HG03097 (cell line): ENCODE measurements around the gene MPPE1.
"Not testable (repeated sequence)": the region's sequence is repeated elsewhere in the genome, so short reads cannot be mapped to it uniquely, and the experiment has no call there.

Experiments
- ATAC-seq: cut with Tn5 transposase; IDR thresholded peaks from one replicate; pipeline ENCODE4 v1.9.1; 2021; ENCODE audit not compliant: unreplicated experiment, low FRiP score

Gene MPPE1

DNA sequence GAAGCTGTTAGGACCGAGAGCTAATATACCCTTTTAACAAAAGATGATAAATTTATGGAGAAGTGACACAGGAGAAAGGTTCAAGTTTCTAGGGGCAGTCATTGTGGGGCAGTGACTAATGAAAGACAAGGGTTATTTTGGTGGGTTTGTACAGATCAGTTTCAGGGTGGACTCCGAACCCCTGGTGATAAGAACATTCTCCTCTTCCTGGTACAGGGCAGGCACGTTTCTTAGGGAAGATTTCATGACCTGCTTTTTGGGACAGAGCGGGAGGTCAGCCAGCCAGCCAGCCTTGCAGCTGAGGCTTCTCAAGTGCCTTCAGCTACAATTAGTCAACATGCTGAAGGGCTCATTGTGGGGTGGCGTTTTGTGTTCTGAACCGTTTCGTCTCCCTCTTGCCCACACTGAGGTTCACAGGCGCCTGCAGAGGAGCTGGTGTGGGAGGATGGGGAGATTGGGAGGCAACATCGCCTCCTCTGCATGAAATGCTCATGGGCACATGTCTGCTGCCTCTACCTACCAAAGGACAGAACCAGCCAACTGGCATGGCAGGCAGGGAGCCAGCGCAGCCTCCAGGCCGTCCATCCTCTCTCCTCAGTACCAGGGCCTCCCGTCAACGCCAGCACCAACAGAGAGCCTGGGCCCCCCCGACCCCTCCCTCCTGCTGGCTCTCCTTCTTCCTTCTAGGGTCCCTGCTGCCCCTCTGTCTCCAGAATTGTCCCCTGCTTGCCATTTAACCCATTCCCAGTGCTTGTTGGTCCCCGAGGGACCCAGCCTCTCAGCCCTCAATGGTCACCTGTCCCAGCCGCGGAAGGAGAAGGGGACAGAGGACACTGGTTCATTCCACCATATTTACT, 47.3 kb downstream of the MPPE1 start:
- ATAC-seq, result no peak

DNA sequence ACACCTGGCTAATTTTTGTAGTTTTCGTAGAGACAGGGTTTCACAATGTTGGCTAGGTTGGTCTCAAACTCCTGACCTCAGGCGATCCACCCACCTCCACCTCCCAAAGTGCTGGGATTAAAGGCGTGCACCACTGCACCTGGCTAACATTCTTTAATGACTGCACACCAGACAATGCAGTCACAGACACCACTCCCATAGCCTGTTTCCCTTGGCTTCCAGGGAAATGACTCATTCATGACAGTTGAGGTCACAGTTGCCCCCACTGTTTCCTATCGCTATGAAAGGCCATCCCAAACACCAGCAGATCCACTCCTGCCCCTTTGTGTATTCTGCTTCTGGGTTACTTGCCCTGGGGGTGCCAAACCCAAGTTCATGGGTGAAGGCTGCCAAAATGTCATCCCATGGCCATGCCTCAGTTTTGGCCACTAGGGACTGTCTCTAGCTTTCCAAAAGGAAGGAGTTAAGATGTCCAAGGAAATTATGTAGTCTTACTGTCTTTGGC, 48.2 kb downstream of the MPPE1 start:
- no peak for ATAC-seq

DNA sequence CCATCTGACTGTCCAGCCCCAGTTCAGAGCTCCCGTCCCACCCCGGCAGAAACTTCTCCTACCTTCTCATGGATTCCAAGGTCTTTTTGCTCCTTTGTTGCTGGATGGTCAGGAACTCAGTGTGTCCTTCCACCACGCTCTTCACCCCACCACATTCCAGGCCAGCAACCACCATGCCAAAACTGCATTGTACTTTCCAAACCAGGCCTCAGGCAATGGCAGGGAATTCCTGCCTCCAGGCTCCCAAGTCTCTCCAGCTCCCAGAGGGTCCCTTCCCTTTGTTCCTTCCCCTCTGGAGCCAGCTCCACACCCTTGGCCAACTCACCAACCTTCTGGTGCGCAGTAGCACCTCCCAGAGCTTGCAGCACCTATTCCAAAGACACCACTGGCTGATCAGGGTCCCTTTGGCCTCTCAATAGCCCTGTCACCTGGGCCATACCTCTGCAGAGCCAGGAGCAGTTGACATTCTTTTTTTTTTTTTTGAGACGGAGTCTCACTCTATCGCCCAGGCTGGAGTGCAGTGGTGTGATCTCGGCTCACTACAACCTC, 48.8 kb downstream of the MPPE1 start:
- ATAC-seq, result no peak

DNA sequence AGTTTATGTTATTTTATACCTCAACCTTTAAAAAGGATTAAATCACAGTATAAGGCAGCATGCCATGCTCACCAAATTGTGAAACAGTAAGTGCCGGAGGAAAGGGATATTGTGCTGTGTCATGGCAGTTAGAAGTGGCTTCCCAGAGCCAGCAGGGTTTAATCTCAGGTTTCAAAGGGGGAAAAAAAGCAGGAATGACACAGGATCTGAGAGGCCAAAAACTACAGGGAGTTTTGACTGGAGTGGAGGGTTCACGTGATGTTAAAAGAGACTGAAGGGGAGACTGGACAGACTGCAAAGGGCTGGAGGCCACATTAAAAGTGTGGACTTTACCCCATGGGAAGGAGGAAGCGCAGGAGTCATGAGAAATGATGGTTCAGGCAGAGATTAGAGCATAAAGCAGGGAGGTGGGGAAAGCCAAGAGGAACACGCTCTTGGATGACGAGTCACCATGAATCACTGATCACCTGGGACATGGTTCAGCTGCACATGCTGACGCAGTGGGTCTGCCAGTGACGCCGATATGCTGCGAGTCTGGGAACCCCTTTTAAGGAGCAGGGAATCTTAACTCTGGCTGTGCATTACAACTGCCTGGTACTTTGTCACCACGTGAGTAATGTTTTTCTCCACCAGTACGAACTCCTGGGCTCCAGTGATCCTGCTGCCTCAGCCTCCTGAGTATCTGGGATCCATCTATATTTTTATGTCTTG, 50.8 kb downstream of the MPPE1 start:
- no peak for ATAC-seq

DNA sequence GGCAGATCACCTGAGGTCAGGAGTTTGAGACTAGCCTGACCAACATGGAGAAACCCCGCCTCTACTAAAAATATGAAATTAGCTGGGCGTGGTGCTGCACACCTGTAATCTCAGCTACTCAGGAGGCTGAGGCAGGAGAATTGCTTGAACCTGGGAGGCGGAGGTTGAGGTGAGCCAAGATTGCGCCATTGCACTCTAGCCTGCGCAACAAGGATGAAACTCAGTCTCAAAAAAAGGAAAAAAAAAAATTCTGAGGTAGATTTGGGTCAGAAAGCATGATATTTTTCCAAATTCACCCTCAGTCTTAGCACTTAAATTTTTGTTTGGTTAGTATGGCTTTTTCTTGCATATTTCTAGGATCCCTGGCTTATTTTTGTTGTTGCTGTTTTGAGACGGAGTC, 53.6 kb downstream of the MPPE1 start:
- ATAC-seq, result not testable (repeated sequence)

DNA sequence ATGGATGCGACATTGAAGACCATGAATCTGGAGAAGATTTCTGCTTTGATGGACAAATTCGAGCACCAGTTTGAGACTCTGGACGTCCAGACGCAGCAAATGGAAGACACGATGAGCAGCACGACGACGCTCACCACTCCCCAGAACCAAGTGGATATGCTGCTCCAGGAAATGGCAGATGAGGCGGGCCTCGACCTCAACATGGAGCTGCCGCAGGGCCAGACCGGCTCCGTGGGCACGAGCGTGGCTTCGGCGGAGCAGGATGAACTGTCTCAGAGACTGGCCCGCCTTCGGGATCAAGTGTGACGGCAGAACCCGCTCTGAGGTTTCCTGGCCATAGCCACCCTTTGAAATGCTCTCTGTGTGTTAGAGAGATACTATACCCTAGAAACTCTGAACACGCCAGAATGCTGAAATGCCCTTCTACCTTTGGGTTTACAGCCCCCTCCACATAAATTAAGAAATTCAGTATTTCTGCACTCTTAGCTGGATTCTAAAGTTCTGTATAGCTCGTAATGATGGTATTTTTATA, 56.2 kb downstream of the MPPE1 start:
- ATAC-seq, result peak; percentile 28

DNA sequence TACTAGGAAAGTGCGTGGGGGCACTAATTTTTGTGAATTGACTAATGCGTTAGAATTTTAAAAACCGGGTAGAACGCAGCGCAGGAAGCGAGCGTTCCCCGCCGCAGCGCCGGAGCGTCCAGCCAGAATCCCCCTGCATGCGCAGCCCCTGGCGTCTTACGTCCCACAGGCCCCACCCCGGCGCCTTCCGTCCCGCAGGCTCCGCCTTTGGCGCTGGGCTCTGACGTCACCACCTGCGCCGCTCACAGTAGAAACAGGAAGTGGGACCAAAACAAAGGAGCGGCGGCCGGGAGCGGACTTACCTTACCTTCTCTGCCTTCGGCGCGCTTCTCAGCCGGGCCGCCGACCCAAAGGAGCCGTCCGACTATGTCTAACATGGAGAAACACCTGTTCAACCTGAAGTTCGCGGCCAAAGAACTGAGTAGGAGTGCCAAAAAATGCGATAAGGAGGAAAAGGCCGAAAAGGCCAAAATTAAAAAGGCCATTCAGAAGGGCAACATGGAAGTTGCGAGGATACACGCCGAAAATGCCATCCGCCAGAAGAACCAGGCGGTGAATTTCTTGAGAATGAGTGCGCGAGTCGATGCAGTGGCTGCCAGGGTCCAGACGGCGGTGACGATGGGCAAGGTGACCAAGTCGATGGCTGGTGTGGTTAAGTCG, 56.8 kb downstream of the MPPE1 start, which contains the start of gene CHMP1B:
Gene CHMP1B (plus strand): TSS at position 268 of the 660 bp plus-strand sequence. CDS start 99 bp downstream, at position 367.
- ATAC-seq, result peak; percentile 90

DNA sequence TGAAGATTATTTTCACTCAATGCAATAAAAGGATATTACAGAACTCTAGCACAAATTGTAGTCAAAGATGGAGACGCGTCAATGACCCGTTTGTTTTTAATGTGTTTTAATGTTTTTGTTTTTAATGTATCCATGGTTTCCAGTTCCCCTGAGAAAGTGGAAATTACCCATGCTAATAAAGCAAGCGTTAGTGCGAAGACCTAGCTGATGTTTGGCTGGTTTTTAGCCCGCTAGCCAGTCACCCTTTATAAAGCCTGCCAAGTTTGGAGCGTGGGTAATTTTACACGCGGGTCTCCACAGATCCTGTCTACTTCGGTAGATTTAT, 57.3 kb downstream of the MPPE1 start:
- peak; percentile 32 for ATAC-seq

DNA sequence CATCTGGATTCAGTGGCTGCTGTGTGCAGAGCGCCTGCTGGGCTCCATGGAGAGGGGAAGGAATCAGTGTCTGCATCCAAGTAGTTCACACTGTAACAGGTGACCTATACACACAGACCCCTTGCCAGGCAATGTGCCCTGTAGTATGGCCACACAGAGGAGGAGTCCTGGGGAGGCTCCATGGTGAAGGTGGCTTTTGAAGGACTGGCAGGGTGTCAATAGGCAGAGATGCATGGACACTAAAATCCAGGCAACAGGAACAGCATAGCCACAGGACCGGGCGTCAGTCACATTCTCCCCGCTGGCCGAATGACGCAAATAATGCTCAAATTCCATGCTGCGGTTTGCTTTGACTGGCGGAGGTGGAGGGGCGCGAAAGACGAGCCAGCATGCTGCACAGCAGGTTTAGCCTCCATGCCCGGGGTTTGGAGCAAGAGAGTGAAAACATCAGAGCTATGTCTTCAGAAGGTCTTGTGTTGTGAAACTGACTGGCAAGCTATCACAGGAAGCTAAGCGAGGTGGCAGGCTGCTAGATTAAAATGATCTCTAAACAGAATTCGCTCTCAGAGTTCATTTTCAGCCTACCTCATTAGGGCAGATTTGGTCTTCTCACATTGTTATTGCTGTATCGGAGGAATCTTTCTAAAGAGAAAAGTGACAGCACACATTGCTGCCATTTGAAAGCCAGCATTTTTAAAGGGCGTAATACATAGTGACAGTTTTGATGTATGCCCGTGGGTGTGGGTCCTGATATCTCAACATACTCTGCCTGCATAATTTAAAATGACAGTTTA, 58.1 kb downstream of the MPPE1 start:
- ATAC-seq, result no peak

DNA sequence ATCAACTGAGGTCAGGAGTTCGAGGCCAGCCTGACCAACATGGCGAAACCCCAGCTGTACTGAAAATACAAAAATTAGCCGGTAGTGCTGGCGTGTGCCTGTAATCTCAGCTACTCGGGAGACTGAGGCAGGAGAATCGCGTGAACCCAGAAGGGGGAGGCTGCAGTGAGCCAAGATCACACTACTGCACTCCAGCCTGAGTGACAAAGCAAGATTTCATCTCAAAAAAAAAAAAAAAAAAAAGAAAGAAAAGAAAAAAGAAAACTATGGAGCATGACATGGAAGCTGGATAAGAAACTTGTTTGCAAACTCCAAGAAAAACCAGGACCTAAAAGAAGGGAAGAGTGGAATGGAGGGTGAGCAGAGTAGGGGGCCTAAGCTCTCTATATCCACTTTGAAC, 58.8 kb downstream of the MPPE1 start:
- no peak for ATAC-seq

DNA sequence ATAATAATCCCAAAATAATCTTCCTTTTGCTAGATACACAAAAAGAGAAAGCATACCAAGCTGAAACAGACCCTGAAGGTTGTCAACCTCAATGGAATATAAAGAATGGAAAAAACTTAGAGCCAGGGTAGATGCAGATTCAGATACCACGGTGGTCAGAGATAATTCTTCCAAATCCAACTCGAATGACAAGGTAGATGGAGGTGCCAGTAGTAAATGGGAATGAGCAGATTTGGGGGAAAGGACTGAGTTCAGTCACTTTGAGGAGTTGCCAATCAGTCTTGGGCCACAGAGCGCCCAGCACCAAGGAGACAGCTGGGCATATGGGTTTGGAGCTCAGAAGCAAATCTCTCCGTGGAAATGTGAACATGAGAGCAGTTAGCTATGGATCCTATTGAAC, 60.3 kb downstream of the MPPE1 start:
- no peak for ATAC-seq

DNA sequence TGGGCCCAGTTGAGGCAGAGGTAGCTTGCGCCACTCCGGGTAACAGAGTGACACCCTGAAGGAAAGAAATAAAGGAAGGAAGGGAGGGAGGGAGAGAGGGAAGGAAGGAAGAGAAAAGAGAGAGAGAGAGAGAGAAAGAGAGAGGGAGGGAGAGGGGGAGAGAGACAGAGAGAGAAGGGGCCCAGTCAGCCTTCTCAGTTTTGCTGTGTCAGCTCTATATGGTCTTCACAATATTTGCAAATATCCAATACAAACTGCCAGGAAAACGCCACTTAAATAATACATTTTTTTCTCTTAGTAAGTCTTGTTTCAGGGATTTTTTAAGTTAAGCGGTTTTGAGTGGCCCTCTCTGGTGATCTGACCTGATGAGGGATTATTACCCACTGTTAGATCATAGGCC, 62.5 kb downstream of the MPPE1 start:
- ATAC-seq, result no peak

DNA sequence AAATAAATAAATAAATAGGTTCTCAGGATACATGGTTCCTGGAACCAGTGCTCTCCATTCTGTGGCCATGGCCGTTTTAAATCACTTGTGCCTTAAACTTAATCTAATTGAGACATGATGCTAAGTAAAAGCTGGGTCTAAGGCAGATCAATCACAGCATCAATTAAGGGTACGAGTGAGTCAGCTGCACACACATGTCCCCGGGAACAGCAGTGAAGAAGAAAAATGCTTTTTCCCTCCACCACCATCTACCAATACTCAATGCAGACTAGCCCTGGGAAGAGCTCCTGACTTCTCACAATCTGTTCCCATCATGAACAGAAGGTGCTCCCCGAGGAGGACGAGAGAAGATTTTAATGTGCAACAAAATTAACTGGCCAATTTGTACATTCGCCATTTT, 63.7 kb downstream of the MPPE1 start:
- no peak for ATAC-seq

DNA sequence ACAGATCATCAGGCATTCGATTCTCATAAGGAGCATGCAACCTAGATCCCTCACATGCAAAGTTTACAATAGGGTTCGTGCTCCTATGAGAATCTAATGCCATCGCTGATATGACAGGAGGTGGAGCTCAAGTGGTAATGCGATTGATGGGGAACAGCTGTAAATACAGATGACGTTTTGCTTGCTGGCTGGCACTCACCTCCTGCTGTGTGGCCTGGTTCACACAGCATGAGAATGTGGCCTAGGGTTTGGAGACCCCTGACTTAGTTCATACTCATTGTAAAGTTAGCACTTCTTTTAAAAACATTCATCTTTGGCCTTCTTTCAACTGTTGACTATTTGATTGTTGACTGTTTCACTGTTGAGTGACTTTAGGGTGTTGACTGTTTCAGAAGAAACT, 65.6 kb downstream of the MPPE1 start:
- no peak for ATAC-seq

DNA sequence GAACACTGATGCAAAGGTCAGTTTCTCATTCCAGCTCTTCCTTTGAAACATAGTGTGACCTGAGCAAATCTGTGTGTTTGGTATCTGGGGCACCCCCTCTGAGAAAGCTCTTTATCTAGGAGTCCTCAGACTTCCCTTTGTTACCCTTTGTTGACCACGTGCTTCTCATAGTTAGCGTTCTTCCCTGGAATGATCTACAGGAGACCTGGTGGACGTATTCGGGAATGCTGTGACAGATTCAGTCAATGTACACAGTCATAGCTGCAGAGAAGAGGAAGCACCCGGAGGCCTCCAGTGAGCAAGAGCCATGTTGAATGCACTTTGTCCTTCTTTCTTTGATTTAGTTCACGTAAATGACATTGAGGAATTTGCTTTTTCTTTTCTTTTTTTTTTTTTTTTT, 67.6 kb downstream of the MPPE1 start:
- no peak for ATAC-seq

DNA sequence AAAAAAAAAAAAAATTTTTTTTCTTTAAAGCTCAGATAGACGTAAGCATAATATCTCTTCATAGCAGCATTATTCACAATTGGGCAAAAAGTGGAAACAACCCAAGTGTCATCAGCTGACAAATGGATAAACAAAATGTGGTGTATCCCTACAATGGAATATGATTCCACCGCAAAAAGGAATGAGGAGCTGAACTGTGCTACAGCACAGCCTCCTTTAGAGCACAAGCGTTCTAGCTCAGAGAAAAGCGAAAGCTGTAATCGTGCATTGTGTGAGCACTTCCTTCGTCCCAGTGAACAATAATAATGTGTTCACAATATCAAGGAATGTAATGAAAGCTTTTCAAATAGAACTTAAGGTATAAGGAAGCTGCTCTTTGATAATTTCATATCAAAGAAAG, 68.6 kb downstream of the MPPE1 start:
- ATAC-seq, result no peak

DNA sequence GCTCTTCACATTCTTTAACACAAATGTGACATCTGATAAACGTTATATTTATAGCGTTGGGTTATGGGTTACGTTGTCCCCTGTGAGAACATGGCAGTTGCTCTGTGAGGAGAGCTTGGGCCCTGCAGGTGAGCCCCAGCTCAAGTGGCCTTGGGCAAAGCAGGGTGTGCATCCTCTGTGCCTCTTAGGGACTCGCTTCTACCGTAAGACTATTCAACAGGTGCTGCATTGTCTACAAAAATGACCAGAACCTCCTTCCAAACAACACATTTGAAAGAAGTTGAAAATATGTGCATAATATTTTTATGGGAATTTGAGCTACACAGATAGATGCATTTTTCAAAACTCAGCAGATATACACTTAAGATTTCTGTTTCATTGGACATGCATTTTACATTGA, 73.3 kb downstream of the MPPE1 start:
- no peak for ATAC-seq
